SK-N-SH (cell line): ENCODE data around the gene BBIP1. TPM values are rescaled to one million over a fixed set of nuclear protein-coding genes. Genes with fewer than 3 reads are reported as not detected.

Source experiments
- CTCF ChIA-PET: fragments of 300-600, 350-600 bp; formaldehyde crosslinking; extraction: SDS; loops from one replicate; lab custom pipeline; 2021; lab: Yijun Ruan, JAX
- POLR2A ChIA-PET: fragments of 350-600 bp; sonication (Branson Sonifier 250); formaldehyde crosslinking; extraction: SDS; loops from one replicate; lab custom pipeline; 2020; ENCODE audit warnings: antibody characterized with exemption, inconsistent platforms; lab: Yijun Ruan, JAX
- DNase-seq: peaks from one replicate; pipeline ENCODE4 v3.0.0; 2012
- H2AFZ ChIP-seq: fragments of 200-600 bp; sonication (generic); 2 replicates; pipeline ENCODE4 v1.8.1; 2016; ENCODE audit warnings: antibody characterized with exemption, mild to moderate bottlenecking, low read depth
- H3F3A ChIP-seq: fragments of 200-600 bp; sonication (generic); replicated peaks from 2 replicates; pipeline ENCODE3; 2016; ENCODE audit warnings: antibody characterized with exemption, mild to moderate bottlenecking; ENCODE audit not compliant: insufficient read depth
- H3K27ac ChIP-seq, 2 experiments: fragments of 200-500 bp in 1 of 2; fragments of 200-600 bp in 1 of 2; sonication (Bioruptor generic) in 1 of 2; sonication (generic), shearing (Covaris generic) in 1 of 2; 2 replicates each; pipeline versions ENCODE4 v1.5.1 to v1.6.1; 2014 to 2016; ENCODE audit warnings: low read depth in 2 of 2, inconsistent platforms in 1 of 2, low read length in 1 of 2, mild to moderate bottlenecking in 1 of 2, mixed read lengths in 1 of 2
- H3K27me3 ChIP-seq: fragments of 200-600 bp; sonication (generic), shearing (Covaris generic); 2 replicates; pipeline ENCODE4 v1.6.1; 2016; ENCODE audit warnings: mixed run types; ENCODE audit not compliant: insufficient read depth
- H3K36me3 ChIP-seq, 2 experiments: fragments of 200-500 bp in 1 of 2; fragments of 200-600 bp in 1 of 2; sonication (Bioruptor generic) in 1 of 2; sonication (generic) in 1 of 2; replicated peaks in 1 of 2; 2 replicates each; pipeline versions ENCODE3 to v1.5.1; 2014 to 2016; ENCODE audit warnings: low read length in 1 of 2, mild to moderate bottlenecking in 1 of 2; ENCODE audit not compliant: insufficient read depth in 2 of 2, control insufficient read depth in 1 of 2
- H3K4me1 ChIP-seq, 2 experiments: fragments of 200-500 bp in 1 of 2; fragments of 200-600 bp in 1 of 2; sonication (Bioruptor generic) in 1 of 2; sonication (generic), shearing (Covaris generic) in 1 of 2; 2 replicates each; pipeline versions ENCODE4 v1.5.1 to v1.6.1; 2014 to 2016; ENCODE audit warnings: low read depth in 1 of 2, low read length in 1 of 2, mixed run types in 1 of 2; ENCODE audit not compliant: insufficient read depth in 2 of 2, control insufficient read depth in 1 of 2
- H3K4me2 ChIP-seq: fragments of 200-600 bp; sonication (generic), shearing (Covaris generic); 2 replicates; pipeline ENCODE4 v1.6.1; 2017; ENCODE audit warnings: mixed run types
- H3K4me3 ChIP-seq, 2 experiments: fragments of 200-500 bp in 1 of 2; fragments of 200-600 bp in 1 of 2; sonication (Bioruptor generic) in 1 of 2; sonication (generic), shearing (Covaris generic) in 1 of 2; 2 replicates each; pipeline versions ENCODE4 v1.5.1 to v1.8.1; 2014 to 2016; ENCODE audit warnings: low read depth in 2 of 2, inconsistent platforms in 1 of 2, low read length in 1 of 2, mild to moderate bottlenecking in 1 of 2, mixed read lengths in 1 of 2, moderate library complexity in 1 of 2
- H3K79me2 ChIP-seq: fragments of 200-600 bp; sonication (generic); 2 replicates; pipeline ENCODE4 v1.8.1; 2017; ENCODE audit warnings: mild to moderate bottlenecking; ENCODE audit not compliant: insufficient read depth
- H3K9ac ChIP-seq: fragments of 200-600 bp; sonication (generic); 2 replicates; pipeline ENCODE4 v1.6.1; 2017; ENCODE audit warnings: mixed run types
- H3K9me2 ChIP-seq: fragments of 200-600 bp; sonication (generic); 2 replicates; pipeline ENCODE4 v1.6.1; 2017; ENCODE audit warnings: mixed run types
- H3K9me3 ChIP-seq: fragments of 200-600 bp; sonication (generic); 2 replicates; pipeline ENCODE4 v1.6.1; 2017; ENCODE audit warnings: mixed run types, mild to moderate bottlenecking, moderate library complexity
- H4K20me1 ChIP-seq: fragments of 200-600 bp; sonication (generic); 2 replicates; pipeline ENCODE4 v1.6.1; 2017; ENCODE audit warnings: mild to moderate bottlenecking, mixed run types; ENCODE audit not compliant: insufficient read depth
- CHD2 ChIP-seq: fragments of 150-350 bp; IDR thresholded peaks from 2 replicates; pipeline ENCODE4 v1.6.1; 2018; ENCODE audit warnings: low read length; ENCODE audit not compliant: partially characterized antibody
- ELF1 ChIP-seq: IDR thresholded peaks from 2 replicates; pipeline ENCODE4 v1.4.0; 2012
- EP300 ChIP-seq, 2 experiments: IDR thresholded peaks; 2 replicates each; pipeline versions ENCODE4 v1.4.0 to v1.6.1; 2012; ENCODE audit warnings: borderline replicate concordance in 1 of 2, low read depth in 1 of 2, low read length in 1 of 2
- EZH2phosphoT487 ChIP-seq: fragments of 200-600 bp; sonication (generic); IDR thresholded peaks from 2 replicates; pipeline ENCODE4 v1.6.1; 2017; ENCODE audit warnings: low read depth, mixed run types, mild to moderate bottlenecking, antibody characterized with exemption, moderate library complexity, borderline replicate concordance
- FOSL2 ChIP-seq: IDR thresholded peaks from 2 replicates; pipeline ENCODE4 v1.4.0; 2012; ENCODE audit warnings: low read depth, mild to moderate bottlenecking, moderate library complexity, borderline replicate concordance
- FOXJ3 ChIP-seq: sonication (generic); formaldehyde crosslinking; IDR thresholded peaks from 2 replicates; pipeline ENCODE4 v1.5.1; 2020; ENCODE audit warnings: mild to moderate bottlenecking, missing genetic modification reagents
- FOXM1 ChIP-seq: IDR thresholded peaks from 2 replicates; pipeline ENCODE4 v1.4.0; 2012; ENCODE audit warnings: low read depth, mild to moderate bottlenecking
- GABPA ChIP-seq: IDR thresholded peaks from 2 replicates; pipeline ENCODE4 v1.4.0; 2012; ENCODE audit warnings: low read depth, mild to moderate bottlenecking
- GATA2 ChIP-seq: sonication (generic); formaldehyde crosslinking; IDR thresholded peaks from 2 replicates; pipeline ENCODE4 v1.5.0; 2020; ENCODE audit warnings: mild to moderate bottlenecking, missing genetic modification reagents
- MEF2A ChIP-seq: IDR thresholded peaks from 2 replicates; pipeline ENCODE4 v1.4.0; 2012; ENCODE audit warnings: low read depth, borderline replicate concordance
- MXI1 ChIP-seq: IDR thresholded peaks from 2 replicates; pipeline ENCODE4 v1.6.1; 2012; ENCODE audit warnings: mild to moderate bottlenecking, low read depth, low read length, improper control_type of control experiment
- NFIC ChIP-seq: IDR thresholded peaks from 2 replicates; pipeline ENCODE4 v1.4.0; 2012; ENCODE audit warnings: borderline replicate concordance
- POLR2AphosphoS5 ChIP-seq: IDR thresholded peaks from 2 replicates; pipeline ENCODE4 v1.6.1; 2012; ENCODE audit warnings: low read depth, low read length
- RAD21 ChIP-seq: IDR thresholded peaks from 2 replicates; pipeline ENCODE4 v1.6.1; 2012; ENCODE audit warnings: mild to moderate bottlenecking, low read length
- RFX5 ChIP-seq: IDR thresholded peaks from 2 replicates; pipeline ENCODE4 v1.6.1; 2012; ENCODE audit warnings: mild to moderate bottlenecking, improper control_type of control experiment, low read length
- RXRA ChIP-seq: IDR thresholded peaks from 2 replicates; pipeline ENCODE4 v1.4.0; 2012; ENCODE audit warnings: low read depth, mild to moderate bottlenecking, borderline replicate concordance
- TAF1 ChIP-seq: IDR thresholded peaks from 2 replicates; pipeline ENCODE4 v1.6.1; 2012; ENCODE audit warnings: low read depth, mild to moderate bottlenecking, low read length, moderate library complexity, borderline replicate concordance
- WGBS: methylation state at CpG from one replicate; pipeline ENCODE4 v1.1.6; 2017; ENCODE audit warnings: low lambda C conversion rate; 5-methylcytosine and 5-hydroxymethylcytosine counted together
- polyA plus RNA-seq, 3 experiments: library from polyadenylated mRNA; depleted of rRNA; stranded (reverse); fragments of >200 nt; gene quantifications; 2 replicates each; pipeline ENCODE4 v1.2.3, GENCODE V29; 2012
- TF ChIP-seq, protein P1 (sequence below): fragments of 150-350 bp; IDR thresholded peaks from 2 replicates; pipeline ENCODE4 v1.6.1; 2017; ENCODE audit warnings: antibody characterized with exemption, low read length, low read depth, borderline replicate concordance
- TF ChIP-seq, protein P2 (sequence below): fragments of 200-600 bp; sonication (generic); IDR thresholded peaks from 2 replicates; pipeline ENCODE4 v1.6.1; 2017; ENCODE audit warnings: antibody characterized with exemption, mild to moderate bottlenecking, moderate library complexity
- TF ChIP-seq, protein P3 (sequence below): IDR thresholded peaks from 2 replicates; pipeline ENCODE4 v1.4.0; 2012; ENCODE audit warnings: low read depth, borderline replicate concordance
- TF ChIP-seq, protein P4 (sequence below): IDR thresholded peaks from 2 replicates; pipeline ENCODE4; 2012

Gene BBIP1
- polyA plus RNA-seq, 1 of the 3 experiments (the other 2 are of a cell fraction), result 16.2 TPM

DNA sequence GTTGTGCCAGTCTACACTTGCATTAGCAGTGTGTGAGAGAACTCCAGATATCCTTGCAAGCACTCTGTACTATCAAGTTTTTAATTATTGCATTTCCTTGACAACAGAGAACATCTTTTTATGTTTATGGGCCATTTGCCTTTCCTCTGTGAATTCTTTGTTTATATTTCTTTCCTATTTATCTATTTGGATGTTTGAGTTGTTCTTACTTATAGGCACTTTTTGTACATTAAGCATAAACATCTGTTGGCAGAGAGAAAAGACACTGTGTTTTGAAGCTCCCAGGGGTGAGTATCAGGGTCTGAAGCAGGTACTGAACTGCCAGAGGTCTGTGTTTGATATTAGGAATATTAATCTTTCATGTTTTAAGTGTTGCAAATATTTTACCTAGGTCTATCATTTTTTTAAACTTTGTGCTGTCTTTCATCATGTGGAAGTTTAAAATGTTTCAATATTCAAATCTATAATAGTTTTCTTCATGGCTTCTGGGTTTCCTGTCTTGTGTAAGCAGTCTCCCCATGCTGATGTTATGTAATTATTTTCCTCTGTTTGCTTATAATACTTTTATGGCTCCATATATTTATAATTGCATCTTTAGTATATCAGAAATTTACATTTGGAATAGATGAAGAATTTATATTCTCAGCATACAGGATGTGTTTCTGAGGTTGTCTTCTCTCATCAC, 64.9 kb downstream of the BBIP1 start (continued):
- TF ChIP-seq FOXJ3 (CRISPR knock-in tag), result no peak
- TF ChIP-seq, all 33 proteins: peak for 0

DNA sequence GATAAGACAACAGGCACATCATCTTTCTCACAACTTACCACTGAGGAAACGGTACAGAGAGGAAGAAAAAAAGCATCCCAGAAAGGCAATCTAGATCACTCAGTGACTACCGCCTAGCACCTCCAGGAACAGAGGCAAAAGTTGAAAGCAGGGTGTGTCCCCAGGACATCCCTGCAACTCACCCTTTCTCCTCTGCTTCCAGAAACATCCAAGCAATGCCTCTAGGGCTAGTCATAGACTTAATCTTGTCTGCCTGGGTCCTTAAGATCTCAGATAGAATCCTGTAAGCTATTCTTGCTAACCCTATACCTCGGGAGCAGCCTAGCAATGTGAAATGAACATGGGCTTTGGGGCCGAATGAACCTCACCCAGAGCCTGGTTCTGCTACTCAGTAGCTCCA, 66.0 kb downstream of the BBIP1 start:
- no peaks in the 10 kb centered on the region for H3K79me2 ChIP-seq
- H2AFZ ChIP-seq, result no peak overlapping the region
- H3K27me3 ChIP-seq, result no peaks in the 10 kb centered on the region
- no peak overlapping the region for H3K27ac ChIP-seq
- H3K4me1 ChIP-seq, result peaks cover 0 to 16% of the 10 kb centered on the region in 2 experiments; a peak in 2 of 4 replicates
- H3K36me3 ChIP-seq, result no peaks in the 10 kb centered on the region
- no peaks in the 10 kb centered on the region for H4K20me1 ChIP-seq
- TF ChIP-seq MEF2A, result no peak
- no peak for TF ChIP-seq TAF1
- TF ChIP-seq MXI1, result no peak
- TF ChIP-seq GATA2 (CRISPR knock-in tag), result no peak
- TF ChIP-seq NFIC, result no peak
- TF ChIP-seq POLR2AphosphoS5, result no peak
- no peak for TF ChIP-seq RXRA
- TF ChIP-seq EZH2phosphoT487, result no peak
- TF ChIP-seq, protein P1, sequence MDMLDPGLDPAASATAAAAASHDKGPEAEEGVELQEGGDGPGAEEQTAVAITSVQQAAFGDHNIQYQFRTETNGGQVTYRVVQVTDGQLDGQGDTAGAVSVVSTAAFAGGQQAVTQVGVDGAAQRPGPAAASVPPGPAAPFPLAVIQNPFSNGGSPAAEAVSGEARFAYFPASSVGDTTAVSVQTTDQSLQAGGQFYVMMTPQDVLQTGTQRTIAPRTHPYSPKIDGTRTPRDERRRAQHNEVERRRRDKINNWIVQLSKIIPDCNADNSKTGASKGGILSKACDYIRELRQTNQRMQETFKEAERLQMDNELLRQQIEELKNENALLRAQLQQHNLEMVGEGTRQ, result no peak
- no peak for TF ChIP-seq GABPA
- TF ChIP-seq RFX5, result no peak
- TF ChIP-seq EP300 (IDR thresholded peaks at IDR 0.05; ENCODE audit: borderline replicate concordance in 1 of 2, low read depth in 1 of 2, low read length in 1 of 2), result no peak
- TF ChIP-seq RAD21, result no peak
- TF ChIP-seq ELF1, result no peak
- TF ChIP-seq CHD2, result no peak
- TF ChIP-seq, protein P2, sequence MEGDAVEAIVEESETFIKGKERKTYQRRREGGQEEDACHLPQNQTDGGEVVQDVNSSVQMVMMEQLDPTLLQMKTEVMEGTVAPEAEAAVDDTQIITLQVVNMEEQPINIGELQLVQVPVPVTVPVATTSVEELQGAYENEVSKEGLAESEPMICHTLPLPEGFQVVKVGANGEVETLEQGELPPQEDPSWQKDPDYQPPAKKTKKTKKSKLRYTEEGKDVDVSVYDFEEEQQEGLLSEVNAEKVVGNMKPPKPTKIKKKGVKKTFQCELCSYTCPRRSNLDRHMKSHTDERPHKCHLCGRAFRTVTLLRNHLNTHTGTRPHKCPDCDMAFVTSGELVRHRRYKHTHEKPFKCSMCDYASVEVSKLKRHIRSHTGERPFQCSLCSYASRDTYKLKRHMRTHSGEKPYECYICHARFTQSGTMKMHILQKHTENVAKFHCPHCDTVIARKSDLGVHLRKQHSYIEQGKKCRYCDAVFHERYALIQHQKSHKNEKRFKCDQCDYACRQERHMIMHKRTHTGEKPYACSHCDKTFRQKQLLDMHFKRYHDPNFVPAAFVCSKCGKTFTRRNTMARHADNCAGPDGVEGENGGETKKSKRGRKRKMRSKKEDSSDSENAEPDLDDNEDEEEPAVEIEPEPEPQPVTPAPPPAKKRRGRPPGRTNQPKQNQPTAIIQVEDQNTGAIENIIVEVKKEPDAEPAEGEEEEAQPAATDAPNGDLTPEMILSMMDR, result no peak
- TF ChIP-seq, protein P3, sequence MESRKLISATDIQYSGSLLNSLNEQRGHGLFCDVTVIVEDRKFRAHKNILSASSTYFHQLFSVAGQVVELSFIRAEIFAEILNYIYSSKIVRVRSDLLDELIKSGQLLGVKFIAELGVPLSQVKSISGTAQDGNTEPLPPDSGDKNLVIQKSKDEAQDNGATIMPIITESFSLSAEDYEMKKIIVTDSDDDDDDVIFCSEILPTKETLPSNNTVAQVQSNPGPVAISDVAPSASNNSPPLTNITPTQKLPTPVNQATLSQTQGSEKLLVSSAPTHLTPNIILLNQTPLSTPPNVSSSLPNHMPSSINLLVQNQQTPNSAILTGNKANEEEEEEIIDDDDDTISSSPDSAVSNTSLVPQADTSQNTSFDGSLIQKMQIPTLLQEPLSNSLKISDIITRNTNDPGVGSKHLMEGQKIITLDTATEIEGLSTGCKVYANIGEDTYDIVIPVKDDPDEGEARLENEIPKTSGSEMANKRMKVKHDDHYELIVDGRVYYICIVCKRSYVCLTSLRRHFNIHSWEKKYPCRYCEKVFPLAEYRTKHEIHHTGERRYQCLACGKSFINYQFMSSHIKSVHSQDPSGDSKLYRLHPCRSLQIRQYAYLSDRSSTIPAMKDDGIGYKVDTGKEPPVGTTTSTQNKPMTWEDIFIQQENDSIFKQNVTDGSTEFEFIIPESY, result no peak
- TF ChIP-seq FOXM1, result no peak
- TF ChIP-seq FOSL2, result no peak
- TF ChIP-seq, protein P4, sequence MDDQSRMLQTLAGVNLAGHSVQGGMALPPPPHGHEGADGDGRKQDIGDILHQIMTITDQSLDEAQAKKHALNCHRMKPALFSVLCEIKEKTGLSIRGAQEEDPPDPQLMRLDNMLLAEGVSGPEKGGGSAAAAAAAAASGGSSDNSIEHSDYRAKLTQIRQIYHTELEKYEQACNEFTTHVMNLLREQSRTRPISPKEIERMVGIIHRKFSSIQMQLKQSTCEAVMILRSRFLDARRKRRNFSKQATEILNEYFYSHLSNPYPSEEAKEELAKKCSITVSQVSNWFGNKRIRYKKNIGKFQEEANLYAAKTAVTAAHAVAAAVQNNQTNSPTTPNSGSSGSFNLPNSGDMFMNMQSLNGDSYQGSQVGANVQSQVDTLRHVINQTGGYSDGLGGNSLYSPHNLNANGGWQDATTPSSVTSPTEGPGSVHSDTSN, result no peak
- TF ChIP-seq, all 33 proteins: peak for 0
- no peaks in the 10 kb centered on the region for H3K9me3 ChIP-seq
- H3K9ac ChIP-seq, result no peak overlapping the region
- 75% methylated on average over 4 of the region's 4 CpGs for WGBS
- CTCF ChIA-PET, result interaction anchor here (0.7 kb wide), 1 partner anchor 15 kb away, joined by 3 read pairs; no protein-coding TSS in a partner anchor
- no peak for DNase-seq
- POLR2A ChIA-PET, result no interaction called here
- H3K9me2 ChIP-seq, result no peaks in the 10 kb centered on the region
- H3F3A ChIP-seq, result no peaks in the 10 kb centered on the region
- H3K4me3 ChIP-seq, result no peak overlapping the region
- H3K4me2 ChIP-seq, result no peak overlapping the region
